ENCODE measurements around the gene CSMD2. TPM values are rescaled to one million over a fixed set of nuclear protein-coding genes. Genes with fewer than 3 reads are reported as not detected.

Gene CSMD2
- total and polyA plus RNA-seq, 2 of the 4 experiments (the other 2 are of a cell fraction): under 0.01 to 0.36 TPM

DNA sequence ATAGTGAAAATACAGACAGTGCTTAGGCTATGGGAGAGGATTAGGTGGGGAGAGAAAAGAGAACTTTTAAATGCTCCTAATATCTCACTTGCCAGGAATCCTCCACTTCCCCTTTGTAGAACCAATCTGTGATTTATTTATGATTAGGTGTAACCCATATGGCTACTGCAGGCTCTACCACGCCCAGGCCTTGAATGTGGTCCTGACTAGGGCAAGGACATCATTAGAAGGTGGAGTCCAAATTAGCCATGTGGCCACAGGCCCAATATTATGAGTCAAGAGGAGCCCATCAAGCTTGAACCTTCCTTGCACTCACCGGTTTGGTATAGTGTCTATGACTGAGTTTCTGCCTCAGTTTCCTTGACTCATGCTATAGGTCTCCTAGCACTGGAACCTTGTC lies 159.7 kb downstream of the CSMD2 start:
- H3K36me3 ChIP-seq (ENCODE audit: control insufficient read depth, insufficient read depth, low read length): no peaks in the 10 kb centered on the region
- no peak overlapping the region for H2AFZ ChIP-seq (replicated peaks; ENCODE audit: low read length, poor library complexity)
- H3K79me1 ChIP-seq (ENCODE audit: low read depth in 1 of 2, low read length in 2 of 2): no peaks in the 10 kb centered on the region
- BruUV-seq (replicated peaks): no TSS peak
- no peak overlapping the region for H3K4me2 ChIP-seq (ENCODE audit: low read depth, low read length)
- H2BK20ac ChIP-seq (ENCODE audit: low read depth, low read length): no peak overlapping the region
- 67% methylated on average over 1 of the region's 2 CpGs; no CpG with 5 or more reads in 1 of the 2 experiments for WGBS, 2 experiments (ENCODE audit: extremely low coverage in 2 of 2, insufficient read length in 1 of 2)
- H2AK5ac ChIP-seq (ENCODE audit: low read depth, low read length): no peak overlapping the region
- no peak overlapping the region for H3K27ac ChIP-seq (ENCODE audit: insufficient read depth, low read length)
- H3K9me3 ChIP-seq (ENCODE audit: control insufficient read depth, insufficient read depth, low read length): peaks cover 17% of the 10 kb centered on the region
- no peak overlapping the region for H4K91ac ChIP-seq (ENCODE audit: insufficient read depth, low read depth, low read length)
- H3K23ac ChIP-seq (ENCODE audit: low read depth, low read length): no peak overlapping the region
- H4K8ac ChIP-seq (ENCODE audit: low read depth in 2 of 2, low read length in 2 of 2): no peak overlapping the region
- no peaks in the 10 kb centered on the region for H3K27me3 ChIP-seq (ENCODE audit: control insufficient read depth, insufficient read depth, low read length)
- dilution Hi-C loops (cut with HindIII; ENCODE audit: low sequenced_read_pairs, unreplicated experiment) (no loop called here), in situ Hi-C loops (cut with MboI; ENCODE audit: low sequenced_read_pairs) (no loop called here), intact Hi-C loops (cut with micrococcal nuclease) (no loop called here)
- ChIA-PET CTCF (no interaction called here), POLR2A (ENCODE audit: unreplicated experiment) (no interaction called here)
- no peak overlapping the region for H2BK15ac ChIP-seq (ENCODE audit: low read depth, low read length)
- H3K9ac ChIP-seq (ENCODE audit: low read depth, low read length): no peak overlapping the region
- H3K14ac ChIP-seq (replicated peaks; ENCODE audit: low read depth, low read length): no peak overlapping the region
- no peak overlapping the region for H3K4ac ChIP-seq (ENCODE audit: low read depth, low read length)
- no peaks in the 10 kb centered on the region for H3K9me1 ChIP-seq (ENCODE audit: insufficient read depth, low read length)
- no peak overlapping the region for H2BK5ac ChIP-seq (ENCODE audit: low read depth, low read length, poor library complexity, severe bottlenecking)
- DNase-seq (no peak), ATAC-seq (ENCODE audit: low read depth) (no peak)
- H3K18ac ChIP-seq (ENCODE audit: low read depth, low read length): no peak overlapping the region
- H2AK9ac ChIP-seq (replicated peaks; ENCODE audit: low read depth, low read length, poor library complexity): no peak overlapping the region
- H3K4me3 ChIP-seq (ENCODE audit: insufficient read depth, low read depth, low read length): no peak overlapping the region
- no peak overlapping the region for H4K5ac ChIP-seq (ENCODE audit: low read depth, low read length)
- TF ChIP-seq, protein P1, sequence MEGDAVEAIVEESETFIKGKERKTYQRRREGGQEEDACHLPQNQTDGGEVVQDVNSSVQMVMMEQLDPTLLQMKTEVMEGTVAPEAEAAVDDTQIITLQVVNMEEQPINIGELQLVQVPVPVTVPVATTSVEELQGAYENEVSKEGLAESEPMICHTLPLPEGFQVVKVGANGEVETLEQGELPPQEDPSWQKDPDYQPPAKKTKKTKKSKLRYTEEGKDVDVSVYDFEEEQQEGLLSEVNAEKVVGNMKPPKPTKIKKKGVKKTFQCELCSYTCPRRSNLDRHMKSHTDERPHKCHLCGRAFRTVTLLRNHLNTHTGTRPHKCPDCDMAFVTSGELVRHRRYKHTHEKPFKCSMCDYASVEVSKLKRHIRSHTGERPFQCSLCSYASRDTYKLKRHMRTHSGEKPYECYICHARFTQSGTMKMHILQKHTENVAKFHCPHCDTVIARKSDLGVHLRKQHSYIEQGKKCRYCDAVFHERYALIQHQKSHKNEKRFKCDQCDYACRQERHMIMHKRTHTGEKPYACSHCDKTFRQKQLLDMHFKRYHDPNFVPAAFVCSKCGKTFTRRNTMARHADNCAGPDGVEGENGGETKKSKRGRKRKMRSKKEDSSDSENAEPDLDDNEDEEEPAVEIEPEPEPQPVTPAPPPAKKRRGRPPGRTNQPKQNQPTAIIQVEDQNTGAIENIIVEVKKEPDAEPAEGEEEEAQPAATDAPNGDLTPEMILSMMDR (conservative IDR thresholded peaks at IDR 0.05; ENCODE audit: low read depth, low read length): no peak
- TF ChIP-seq, protein P2, sequence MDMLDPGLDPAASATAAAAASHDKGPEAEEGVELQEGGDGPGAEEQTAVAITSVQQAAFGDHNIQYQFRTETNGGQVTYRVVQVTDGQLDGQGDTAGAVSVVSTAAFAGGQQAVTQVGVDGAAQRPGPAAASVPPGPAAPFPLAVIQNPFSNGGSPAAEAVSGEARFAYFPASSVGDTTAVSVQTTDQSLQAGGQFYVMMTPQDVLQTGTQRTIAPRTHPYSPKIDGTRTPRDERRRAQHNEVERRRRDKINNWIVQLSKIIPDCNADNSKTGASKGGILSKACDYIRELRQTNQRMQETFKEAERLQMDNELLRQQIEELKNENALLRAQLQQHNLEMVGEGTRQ (IDR thresholded peaks at IDR 0.05; ENCODE audit: low read depth, low read length): no peak
- TF ChIP-seq RAD21 (IDR thresholded peaks at IDR 0.05; ENCODE audit: low read length): no peak
- TF ChIP-seq NFE2L2 (IDR thresholded peaks at IDR 0.05; ENCODE audit: low read depth, low read length): no peak
- no peak for TF ChIP-seq RFX5 (IDR thresholded peaks at IDR 0.05; ENCODE audit: low read depth, low read length)
- TF ChIP-seq CEBPB (IDR thresholded peaks at IDR 0.05; ENCODE audit: low read depth, low read length): no peak
- TF ChIP-seq RCOR1 (IDR thresholded peaks at IDR 0.05; ENCODE audit: insufficient replicate concordance, low read length): no peak
- no peak for TF ChIP-seq CHD1 (IDR thresholded peaks at IDR 0.05; ENCODE audit: low read depth, low read length)
- no peak for TF ChIP-seq MXI1 (IDR thresholded peaks at IDR 0.05; ENCODE audit: borderline replicate concordance, low read depth, low read length)
- TF ChIP-seq POLR2A (IDR thresholded peaks at IDR 0.05; ENCODE audit: low read depth, low read length): no peak
- no peak for TF ChIP-seq SMC3 (IDR thresholded peaks at IDR 0.05; ENCODE audit: low read depth, low read length)
- TF ChIP-seq, protein P3, sequence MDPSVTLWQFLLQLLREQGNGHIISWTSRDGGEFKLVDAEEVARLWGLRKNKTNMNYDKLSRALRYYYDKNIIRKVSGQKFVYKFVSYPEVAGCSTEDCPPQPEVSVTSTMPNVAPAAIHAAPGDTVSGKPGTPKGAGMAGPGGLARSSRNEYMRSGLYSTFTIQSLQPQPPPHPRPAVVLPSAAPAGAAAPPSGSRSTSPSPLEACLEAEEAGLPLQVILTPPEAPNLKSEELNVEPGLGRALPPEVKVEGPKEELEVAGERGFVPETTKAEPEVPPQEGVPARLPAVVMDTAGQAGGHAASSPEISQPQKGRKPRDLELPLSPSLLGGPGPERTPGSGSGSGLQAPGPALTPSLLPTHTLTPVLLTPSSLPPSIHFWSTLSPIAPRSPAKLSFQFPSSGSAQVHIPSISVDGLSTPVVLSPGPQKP (IDR thresholded peaks at IDR 0.05; ENCODE audit: borderline replicate concordance, low read depth, low read length): no peak
- H3K56ac ChIP-seq (ENCODE audit: extremely low read depth, insufficient read depth, low read length): no peak overlapping the region
- no peaks in the 10 kb centered on the region for H4K20me1 ChIP-seq (ENCODE audit: insufficient read depth, low read length)
- H2BK120ac ChIP-seq (ENCODE audit: low read depth, low read length): no peak overlapping the region
- H3K4me1 ChIP-seq (ENCODE audit: control insufficient read depth, insufficient read depth, low read length): no peaks in the 10 kb centered on the region
